ENCODE data around the gene HNRNPUL1.

Gene HNRNPUL1

GRCh38 chr19:41351339-41352245 lies 87.4 kb downstream of the HNRNPUL1 start:
- DNase-seq (ENCODE audit: extremely low read depth in 1 of 2, low read depth in 1 of 2) = peak; percentile 71 to 78

- no peak for DNase-seq (ENCODE audit: extremely low read depth in 1 of 2, low read depth in 1 of 2)
These were observed 88.1 kb downstream of the HNRNPUL1 start for GRCh38 chr19:41352279-41352608.

GRCh38 chr19:41352609-41353465 lies 88.7 kb downstream of the HNRNPUL1 start:
- DNase-seq (ENCODE audit: extremely low read depth in 1 of 2, low read depth in 1 of 2) = peak; percentile 53 to 60

- DNase-seq (ENCODE audit: extremely low read depth in 1 of 2, low read depth in 1 of 2) = peak; percentile 84 to 86
These were observed 89.5 kb downstream of the HNRNPUL1 start, which contains the start of gene TGFB1 for GRCh38 chr19:41353466-41354342. Gene TGFB1, minus strand, starts transcription at chr19:41353922. Its CDS starts 878 bp downstream, at chr19:41353044.

GRCh38 chr19:41354343-41354953 lies 90.3 kb downstream of the HNRNPUL1 start:
- no peak for DNase-seq (ENCODE audit: extremely low read depth in 1 of 2, low read depth in 1 of 2)

- no peak for DNase-seq (ENCODE audit: extremely low read depth in 1 of 2, low read depth in 1 of 2)
These were observed 90.9 kb downstream of the HNRNPUL1 start for GRCh38 chr19:41355035-41355434.

GRCh38 chr19:41355802-41356201 lies 91.6 kb downstream of the HNRNPUL1 start:
- no peak for DNase-seq (ENCODE audit: extremely low read depth in 1 of 2, low read depth in 1 of 2)

- DNase-seq (ENCODE audit: extremely low read depth in 1 of 2, low read depth in 1 of 2) = no peak
These were observed 93.0 kb downstream of the HNRNPUL1 start for GRCh38 chr19:41356984-41357739.

All from stimulated activated CD8-positive, alpha-beta memory T cell treated with anti-CD3 and anti-CD28 coated beads, Interleukin-7, amount 100 ng/mL, for 48 hours (primary cell).